Renal cortex interstitium (tissue), 15 donors: ENCODE data around the gene APOA5. TPM values are rescaled to one million over a fixed set of nuclear protein-coding genes. Genes with fewer than 3 reads are reported as not detected.
A peak's percentile ranks its signal among the peaks of the same experiment; 100 is the strongest.
"Not testable (repeated sequence)": the region's sequence is repeated elsewhere in the genome, so short reads cannot be mapped to it uniquely, and the experiment has no call there.

Experiments used
- DNase-seq, 11 donors: peaks; one replicate each; pipeline ENCODE4 v3.0.0-alpha.2; 2013; ENCODE audit warnings: low read depth in 9 of 11, low spot score in 4 of 11; ENCODE audit errors: extremely low read depth in 1 of 11
- long read RNA-seq, 16 experiments: transcript quantifications; one replicate each; lab custom pipeline, GENCODE V29; 2026
- polyA plus RNA-seq, 3 donors: library from polyadenylated mRNA; unstranded; fragments of 120-200 nt; gene quantifications; one replicate each; pipeline ENCODE4 v1.2.1, GENCODE V29; 2013; ENCODE audit not compliant: insufficient read length in 3 of 3

The APOA5 gene
- not detected for polyA plus RNA-seq
- long read RNA-seq, donor 1: 0 reads
- long read RNA-seq, donor 2: 0 reads
- long read RNA-seq, donor 3: 0 reads
- long read RNA-seq, donor 4: 0 reads
- long read RNA-seq, donor 5: 0 reads
- long read RNA-seq, donor 6: 0 reads
- long read RNA-seq, donor 7: 0 reads
- long read RNA-seq, donor 8: 0 reads
- long read RNA-seq, donor 9: 0 reads
- long read RNA-seq, donor 10: 0 reads
- long read RNA-seq, donor 11: 0 reads
- long read RNA-seq, donor 12: 0 reads
- long read RNA-seq, donor 13: 0 reads
- long read RNA-seq, donor 14: 0 reads
- long read RNA-seq, donor 15: 0 reads
- long read RNA-seq, donor 16: 0 reads

GRCh38 chr11:116791813-116792143 lies at the start of gene APOA5:
Gene APOA5, minus strand, starts transcription at chr11:116791879. Its CDS starts 19 bp downstream, at chr11:116791860.
- DNase-seq: no peak

- no peak for DNase-seq
These were observed 49.1 kb upstream of the APOA5 start for GRCh38 chr11:116840746-116841296.

- no peak for DNase-seq
These were observed 48.6 kb upstream of the APOA5 start for GRCh38 chr11:116840224-116840745.

- DNase-seq: no peak
These were observed 46.8 kb upstream of the APOA5 start for GRCh38 chr11:116838321-116839084.

- no peak for DNase-seq
These were observed 45.8 kb upstream of the APOA5 start, which contains the start of gene APOA1 for GRCh38 chr11:116837231-116838091. Gene APOA1, minus strand, starts transcription at chr11:116837622. Its CDS starts 235 bp downstream, at chr11:116837387.

GRCh38 chr11:116836632-116836991 lies 44.9 kb upstream of the APOA5 start:
- no peak for DNase-seq

- peak; percentile 82 to 93 (median 88) for DNase-seq
These were observed 44.3 kb upstream of the APOA5 start for GRCh38 chr11:116835791-116836631.

GRCh38 chr11:116835042-116835772 lies 43.5 kb upstream of the APOA5 start:
- DNase-seq: peak in 2 of 11 donors; percentile 25 to 29

- not testable (repeated sequence) for DNase-seq
These were observed 42.9 kb upstream of the APOA5 start for GRCh38 chr11:116834535-116835041.

- no peak for DNase-seq
These were observed 42.3 kb upstream of the APOA5 start for GRCh38 chr11:116833816-116834534.

- no peak for DNase-seq
These were observed 41.8 kb upstream of the APOA5 start for GRCh38 chr11:116833491-116833815.

GRCh38 chr11:116832350-116833290 lies 40.9 kb upstream of the APOA5 start:
- DNase-seq: no peak

- no peak for DNase-seq
These were observed 40.2 kb upstream of the APOA5 start for GRCh38 chr11:116831790-116832349.

GRCh38 chr11:116830184-116830912 lies 38.7 kb upstream of the APOA5 start:
- no peak for DNase-seq
